HG03064 (cell line): ENCODE results near the gene ANKRD44.

Experiments
- ATAC-seq: cut with Tn5 transposase; IDR thresholded peaks from one replicate; pipeline ENCODE4 v1.9.1; 2021; ENCODE audit warnings: low read depth; ENCODE audit not compliant: unreplicated experiment

Gene ANKRD44

GRCh38 chr2:197294260-197294659 lies 16.3 kb downstream of the ANKRD44 start:
- peak; percentile 43 for ATAC-seq

GRCh38 chr2:197293252-197294007 lies 17.1 kb downstream of the ANKRD44 start:
- peak; percentile 31 for ATAC-seq

DNA sequence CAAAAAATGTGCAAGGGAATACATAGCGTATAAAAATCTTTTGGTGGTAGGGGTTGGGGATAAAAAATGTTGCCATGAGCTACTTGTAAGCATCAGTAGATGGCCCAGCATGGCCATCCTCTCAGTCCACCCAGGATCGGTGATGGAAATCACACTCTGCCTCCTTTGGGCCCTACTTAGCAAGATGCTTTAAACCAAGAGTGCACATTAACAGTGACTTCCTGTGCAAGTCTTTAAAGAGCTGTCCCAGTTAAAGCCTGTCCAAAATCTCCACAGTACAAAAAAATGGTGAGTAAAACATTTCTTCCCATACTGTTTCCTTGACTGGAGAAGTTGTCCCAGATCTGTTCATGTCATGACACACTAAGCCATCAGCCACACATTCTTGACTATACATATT lies 18.0 kb downstream of the ANKRD44 start:
- no peak for ATAC-seq

DNA sequence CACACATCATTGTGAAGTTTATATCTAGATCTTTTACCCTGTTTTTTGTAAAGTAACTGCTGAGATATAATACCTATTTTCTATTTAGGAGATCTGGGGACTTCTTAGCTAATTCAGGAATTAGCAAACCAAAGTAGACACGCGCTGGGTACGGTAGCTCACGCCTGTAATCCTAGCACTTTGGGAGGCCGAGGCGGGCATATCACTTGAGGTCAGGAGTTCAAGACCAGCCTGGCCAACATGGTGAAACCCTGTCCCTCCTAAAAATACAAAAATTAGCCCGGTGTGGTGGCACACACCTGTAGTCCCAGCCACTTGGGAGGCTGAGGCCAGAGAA lies 23.0 kb downstream of the ANKRD44 start:
- peak; percentile 27 for ATAC-seq

- ATAC-seq: peak; percentile 97
Observed at GRCh38 chr2:197286805-197287595, 23.6 kb downstream of the ANKRD44 start.

GRCh38 chr2:197285361-197285760 lies 25.2 kb downstream of the ANKRD44 start:
- ATAC-seq: no peak

DNA sequence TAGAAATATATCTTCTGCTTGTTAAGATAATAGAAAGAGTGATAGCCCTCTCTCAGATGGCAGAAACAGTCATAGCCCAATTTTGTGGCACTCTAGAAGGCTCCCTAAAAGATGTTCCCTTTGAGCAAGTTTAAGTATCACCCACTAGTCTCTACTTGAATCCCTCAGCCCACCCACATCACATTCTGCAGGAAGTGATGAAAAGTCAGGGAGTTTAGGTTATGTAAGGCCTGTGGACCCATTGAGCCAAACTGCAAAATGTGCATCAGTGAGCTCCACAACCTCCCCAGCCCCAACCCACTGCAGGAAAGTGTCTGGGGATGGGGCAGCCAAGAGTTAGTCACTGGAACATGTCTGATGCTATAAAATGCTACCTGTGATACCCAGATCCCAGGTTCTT lies 25.6 kb downstream of the ANKRD44 start:
- ATAC-seq: no peak

- ATAC-seq: no peak
Observed at GRCh38 chr2:197281421-197281820, 29.2 kb downstream of the ANKRD44 start.

DNA sequence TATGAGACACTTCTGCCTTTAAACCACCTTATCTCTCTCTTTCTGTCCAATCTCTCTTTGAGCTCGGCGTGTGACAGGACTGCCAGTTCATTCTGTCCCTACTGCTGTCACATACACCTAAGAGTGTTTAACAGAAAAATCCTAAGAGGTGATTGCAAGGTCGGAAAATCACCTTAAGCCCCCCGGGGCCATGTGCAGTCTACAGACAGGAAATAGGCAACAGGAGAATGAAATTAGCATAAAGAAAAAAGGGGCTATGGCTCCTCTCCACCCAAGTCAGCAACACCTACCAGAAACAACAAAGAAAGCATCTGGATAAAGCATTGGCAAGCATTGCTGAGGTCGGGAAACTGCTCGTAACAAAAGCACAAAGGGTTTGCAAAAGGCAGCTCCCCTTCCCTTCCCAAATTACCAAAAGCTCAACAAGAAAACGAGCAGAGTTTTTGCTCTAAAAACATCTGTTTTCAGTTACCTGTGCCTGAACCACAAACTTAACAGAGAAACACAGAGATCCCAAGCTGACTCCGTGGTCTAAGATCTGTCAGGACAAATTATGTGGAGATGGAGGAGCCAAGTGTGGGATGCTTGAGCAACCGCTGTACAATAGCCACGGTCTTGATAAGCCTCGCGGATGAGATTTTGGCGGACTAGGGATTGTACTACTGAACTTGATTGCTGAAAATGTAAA lies 30.4 kb downstream of the ANKRD44 start:
- ATAC-seq: peak; percentile 65

DNA sequence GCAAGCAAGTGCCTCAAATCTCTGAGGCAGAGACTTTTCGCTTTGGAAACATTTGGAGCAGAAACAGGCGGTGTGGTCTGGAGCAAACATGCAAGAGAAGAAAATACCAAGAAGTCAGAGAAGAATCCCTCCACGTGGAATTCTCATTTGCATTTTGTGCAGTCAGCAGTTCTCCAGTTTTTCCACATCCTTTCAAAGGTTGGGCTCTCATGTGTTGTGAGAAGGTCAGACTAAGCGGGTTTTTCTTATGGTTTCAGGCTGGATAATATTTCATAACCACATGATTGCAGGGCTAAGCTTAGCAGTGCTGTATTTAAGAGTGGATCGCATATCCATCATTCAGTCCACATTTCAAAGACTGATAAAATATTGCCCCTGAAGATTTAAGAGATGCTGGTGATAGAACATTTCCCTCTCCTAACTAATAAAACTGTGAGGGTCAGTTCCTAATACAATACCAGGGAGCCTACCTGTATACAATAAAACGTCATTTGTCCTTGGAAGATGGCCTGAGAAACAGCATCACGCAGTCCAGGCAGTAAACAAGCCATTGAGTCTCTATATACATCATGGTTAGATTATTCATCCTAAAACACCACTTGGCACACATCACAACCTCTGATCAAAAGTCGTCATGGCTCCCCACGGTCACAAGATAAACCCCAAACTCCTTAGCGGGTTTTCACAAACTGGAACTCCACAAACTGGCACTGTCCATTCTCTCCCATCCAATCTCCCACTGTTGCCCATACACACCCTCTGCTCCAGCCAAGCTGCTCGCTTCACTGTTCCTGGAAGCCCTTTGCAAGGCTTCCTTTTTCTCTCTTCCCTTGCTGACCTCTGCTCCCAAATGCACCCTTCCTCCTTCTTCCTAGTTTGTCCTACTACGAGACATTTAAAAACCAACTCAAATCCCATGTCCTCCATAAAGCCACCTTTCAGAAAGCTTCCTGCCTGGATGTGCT lies 31.5 kb downstream of the ANKRD44 start:
- no peak for ATAC-seq

DNA sequence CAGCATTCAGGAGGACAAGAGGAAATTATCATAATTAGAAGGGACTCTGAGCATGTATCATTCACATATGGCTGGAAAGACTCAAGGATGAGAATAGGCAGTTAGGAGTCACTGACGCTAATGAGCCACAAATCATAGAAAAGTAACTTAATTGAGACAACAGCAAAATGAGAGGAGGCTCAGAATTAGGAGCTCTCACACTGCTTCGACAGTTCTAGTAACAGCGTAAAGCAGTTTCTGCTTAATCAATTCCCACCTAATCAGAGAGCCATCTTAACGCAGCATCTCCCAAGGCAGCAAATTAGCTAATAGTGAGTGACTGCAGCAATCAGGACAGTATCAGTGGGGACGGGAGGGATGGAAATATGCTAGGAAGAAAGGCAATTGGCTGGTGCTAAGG lies 32.8 kb downstream of the ANKRD44 start:
- no peak for ATAC-seq

- no peak for ATAC-seq
Observed at GRCh38 chr2:197276156-197276555, 34.4 kb downstream of the ANKRD44 start.

DNA sequence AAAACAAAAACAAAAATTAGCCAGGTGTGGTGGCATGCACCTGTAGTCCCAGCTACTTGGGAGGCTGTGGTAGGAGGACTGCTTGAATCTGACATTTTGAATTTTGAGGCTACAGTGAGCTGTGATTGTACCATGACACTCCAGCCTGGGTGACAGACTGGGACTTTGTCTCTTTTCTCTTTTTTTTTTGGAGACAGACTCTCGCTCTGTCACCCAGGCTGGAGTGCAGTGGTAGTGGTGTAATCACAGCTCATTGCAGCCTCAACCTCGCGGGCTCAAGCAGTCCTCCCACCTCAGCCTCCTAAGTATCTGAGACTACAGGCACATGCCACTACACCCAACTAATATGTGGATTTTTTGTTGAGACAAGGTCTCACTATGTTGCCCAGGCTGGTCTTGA lies 35.6 kb downstream of the ANKRD44 start:
- no peak for ATAC-seq

- ATAC-seq: no peak
Observed at GRCh38 chr2:197274349-197274748, 36.2 kb downstream of the ANKRD44 start.

- ATAC-seq: no peak
Observed at GRCh38 chr2:197273485-197273884, 37.1 kb downstream of the ANKRD44 start.

- no peak for ATAC-seq
Observed at GRCh38 chr2:197270601-197271000, 40.0 kb downstream of the ANKRD44 start.

DNA sequence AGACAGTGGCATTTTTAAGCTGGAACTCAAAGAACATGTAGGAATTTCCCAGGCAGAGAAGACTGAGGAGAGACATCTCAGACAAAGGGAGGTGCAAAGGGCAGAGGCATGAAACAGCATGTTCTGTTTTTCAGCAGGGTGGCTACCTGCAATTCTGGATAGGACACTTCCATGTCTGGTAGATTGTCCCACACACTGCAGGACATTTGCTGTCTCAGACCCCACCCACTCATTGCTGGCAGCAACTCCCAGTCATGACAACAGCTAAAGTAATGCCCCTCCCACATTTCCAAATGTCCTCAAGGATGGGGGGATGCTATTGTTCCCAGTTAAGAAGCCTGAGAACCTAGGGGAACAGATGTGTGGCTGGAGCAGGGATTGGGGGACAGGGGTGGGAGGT lies 40.8 kb downstream of the ANKRD44 start:
- ATAC-seq: no peak

- ATAC-seq: no peak
Observed at GRCh38 chr2:197268786-197269584, 41.6 kb downstream of the ANKRD44 start.

DNA sequence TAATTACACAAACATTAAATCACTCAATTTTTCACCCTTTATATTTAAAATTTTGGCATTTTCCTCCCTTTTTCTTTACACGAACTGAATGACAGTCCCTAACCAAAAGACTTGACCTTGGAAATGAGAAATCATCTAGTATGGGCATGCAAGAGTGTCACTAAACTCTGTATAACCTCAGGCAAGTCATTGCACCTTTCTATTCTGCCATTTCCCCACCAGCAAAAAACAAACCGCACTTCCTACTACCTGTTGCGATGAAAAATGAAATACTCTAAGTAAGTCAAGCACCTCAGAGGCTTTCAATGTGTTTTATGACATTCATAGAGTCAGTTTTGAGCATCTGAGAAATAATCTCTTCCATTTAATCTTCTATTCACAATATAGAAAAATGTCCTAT lies 44.1 kb downstream of the ANKRD44 start:
- ATAC-seq: no peak

DNA sequence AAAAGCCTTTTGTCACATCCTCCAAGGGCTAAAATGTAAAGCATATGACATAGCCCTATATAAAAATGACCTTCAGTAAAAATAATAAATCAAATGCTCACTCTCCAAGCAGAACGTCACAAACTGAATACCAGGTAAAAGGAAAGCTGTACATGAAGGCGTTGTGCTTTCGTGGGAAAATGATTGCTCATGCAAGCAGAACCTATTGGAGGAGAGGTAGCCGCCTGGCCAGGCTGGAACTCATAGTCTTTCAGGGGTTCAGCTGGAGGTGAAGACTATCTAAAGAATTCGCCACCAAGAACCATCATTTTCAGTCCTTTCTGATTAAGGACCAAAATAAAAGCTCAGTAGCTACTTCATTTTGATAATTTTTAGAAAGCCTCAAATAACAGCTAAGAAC lies 44.7 kb downstream of the ANKRD44 start:
- no peak for ATAC-seq
